Muscle of leg (tissue), 11 donors: ENCODE results near the gene STX18. TPM values are rescaled to one million over a fixed set of nuclear protein-coding genes. Genes with fewer than 3 reads are reported as not detected.
A peak's percentile ranks its signal among the peaks of the same experiment; 100 is the strongest.

Experiments used
- DNase-seq: peaks from one replicate; pipeline ENCODE4 v3.0.0; 2013
- H3K27ac ChIP-seq: one replicate; pipeline ENCODE4 v1.5.1; 2013; ENCODE audit warnings: mild to moderate bottlenecking, low read length, control low read depth
- H3K27me3 ChIP-seq: one replicate; pipeline ENCODE4 v1.6.1; 2013; ENCODE audit warnings: low read length; ENCODE audit not compliant: control insufficient read depth, insufficient read depth
- H3K36me3 ChIP-seq: one replicate; pipeline ENCODE4 v1.6.1; 2013; ENCODE audit warnings: low read length; ENCODE audit not compliant: control insufficient read depth, insufficient read depth
- H3K4me1 ChIP-seq: one replicate; pipeline ENCODE4 v1.6.1; 2013; ENCODE audit warnings: low read length; ENCODE audit not compliant: control insufficient read depth, insufficient read depth
- H3K4me3 ChIP-seq: one replicate; pipeline ENCODE4 v1.5.1; 2013; ENCODE audit warnings: low read length, control low read depth
- H3K9me3 ChIP-seq: replicated peaks from 2 replicates; pipeline ENCODE4 v1.6.1; 2013; ENCODE audit warnings: low read depth, low read length; ENCODE audit not compliant: control insufficient read depth
- WGBS: methylation state at CpG from one replicate; pipeline ENCODE4 v1.1.5; 2013; ENCODE audit warnings: missing lambda C conversion rate; ENCODE audit not compliant: insufficient coverage; 5-methylcytosine and 5-hydroxymethylcytosine counted together
- polyA plus RNA-seq, 8 donors: library from polyadenylated mRNA; unstranded; fragments of 120-200 nt; gene quantifications; one replicate each; pipeline versions ENCODE4 v1.2.1 to v1.2.3, GENCODE V29; 2013; ENCODE audit warnings: inconsistent platforms in 1 of 8, low replicate concordance in 1 of 8; ENCODE audit not compliant: insufficient read length in 8 of 8, insufficient read depth in 1 of 8
- total RNA-seq: library from RNA; stranded (reverse); fragments of 120-200 nt; gene quantifications from one replicate; pipeline ENCODE4 v1.2.4, GENCODE V29; 2013

The STX18 gene
- total and polyA plus RNA-seq, 9 donors, result 22.4 to 30.9 (median 26.7) TPM

DNA sequence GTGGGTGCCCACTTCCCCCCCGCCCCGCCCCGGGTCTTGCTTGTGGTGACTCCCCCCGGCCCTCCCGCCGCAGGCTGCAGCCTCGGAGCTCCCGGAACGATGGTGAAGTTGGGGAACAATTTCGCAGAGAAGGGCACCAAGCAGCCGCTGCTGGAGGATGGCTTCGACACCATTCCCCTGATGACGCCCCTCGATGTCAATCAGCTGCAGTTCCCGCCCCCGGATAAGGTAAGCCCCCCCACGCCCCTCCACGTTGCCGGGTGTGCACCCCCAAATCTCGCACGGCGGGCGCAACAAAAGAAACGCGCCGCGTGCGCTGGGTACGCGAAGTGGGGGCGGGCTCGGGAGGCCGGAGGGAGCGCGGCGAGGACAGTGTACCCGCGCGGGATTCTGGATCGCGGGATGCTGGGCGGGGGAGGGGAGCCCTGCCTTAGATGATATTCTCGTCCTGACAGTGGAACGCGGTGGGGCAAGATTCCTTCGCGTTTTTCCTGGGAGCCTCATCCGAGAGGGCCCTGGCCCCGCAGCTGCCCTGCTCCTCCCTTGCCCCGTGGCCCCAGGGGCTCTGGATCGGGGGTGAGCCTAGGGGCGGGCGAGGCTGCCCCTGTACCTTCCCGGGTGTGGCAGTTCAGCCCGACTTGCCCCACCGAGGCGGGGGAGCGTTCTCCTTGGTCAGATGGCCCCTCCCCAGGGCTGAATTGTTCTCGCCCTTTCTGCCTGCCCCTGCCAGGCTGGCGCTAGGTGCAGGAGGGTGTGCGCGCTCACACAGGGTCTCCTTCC is 154.1 kb downstream of the STX18 start:
- Histone ChIP-seq H3K27me3 (peaks cover 91% of the 10 kb centered on the region), H3K9me3 (no peaks in the 10 kb centered on the region), H3K4me1 (peaks cover 21% of the 10 kb centered on the region), H3K4me3 (no peak overlapping the region), H3K36me3 (no peaks in the 10 kb centered on the region), H3K27ac (no peak overlapping the region)
- 2% methylated on average over 48 of the region's 62 CpGs for WGBS
- no peak for DNase-seq

GRCh38 chr4:4386736-4387392 is 155.0 kb downstream of the STX18 start, which contains the start of gene NSG1:
Gene NSG1, plus strand, starts transcription at chr4:4387102. Its CDS starts 528 bp downstream, at chr4:4387630.
- Histone ChIP-seq H3K27ac (no peak within 1 kb of the TSS), H3K4me3 (peak within 1 kb of the TSS; percentile 19), H3K36me3 (no peaks in the 10 kb centered on the region), H3K9me3 (no peaks in the 10 kb centered on the region), H3K27me3 (peaks cover 87% of the 10 kb centered on the region), H3K4me1 (peaks cover 21% of the 10 kb centered on the region)
- WGBS, result under 1% methylated on average over 83 of the region's 87 CpGs
- peak; percentile 45 for DNase-seq

GRCh38 chr4:4386296-4386735 is 155.5 kb downstream of the STX18 start:
- no peak for DNase-seq

GRCh38 chr4:4385729-4386295 is 156.0 kb downstream of the STX18 start:
- Histone ChIP-seq H3K27ac (no peak overlapping the region), H3K4me3 (peak overlapping the region; percentile 19), H3K36me3 (no peaks in the 10 kb centered on the region), H3K9me3 (no peaks in the 10 kb centered on the region), H3K4me1 (peaks cover 21% of the 10 kb centered on the region), H3K27me3 (peaks cover 81% of the 10 kb centered on the region)
- WGBS, result 1% methylated on average over 33 of the region's 38 CpGs
- DNase-seq, result no peak

More at GRCh38 chr4:4386296-4386735, 155.5 kb downstream of the STX18 start:
- Histone ChIP-seq H3K36me3 (no peaks in the 10 kb centered on the region), H3K4me1 (peaks cover 21% of the 10 kb centered on the region), H3K4me3 (peak overlapping the region; percentile 19), H3K27ac (no peak overlapping the region), H3K27me3 (peaks cover 84% of the 10 kb centered on the region), H3K9me3 (no peaks in the 10 kb centered on the region)
- under 1% methylated on average over 33 of the region's 36 CpGs for WGBS

- Histone ChIP-seq H3K4me1 (peaks cover 21% of the 10 kb centered on the region), H3K36me3 (no peaks in the 10 kb centered on the region), H3K9me3 (no peaks in the 10 kb centered on the region), H3K27me3 (peaks cover 78% of the 10 kb centered on the region), H3K27ac (no peak overlapping the region), H3K4me3 (no peak overlapping the region)
- DNase-seq, result no peak
- 21% methylated on average over 4 of the region's 5 CpGs for WGBS
Measured at GRCh38 chr4:4384837-4385236, 157.0 kb downstream of the STX18 start.

DNA sequence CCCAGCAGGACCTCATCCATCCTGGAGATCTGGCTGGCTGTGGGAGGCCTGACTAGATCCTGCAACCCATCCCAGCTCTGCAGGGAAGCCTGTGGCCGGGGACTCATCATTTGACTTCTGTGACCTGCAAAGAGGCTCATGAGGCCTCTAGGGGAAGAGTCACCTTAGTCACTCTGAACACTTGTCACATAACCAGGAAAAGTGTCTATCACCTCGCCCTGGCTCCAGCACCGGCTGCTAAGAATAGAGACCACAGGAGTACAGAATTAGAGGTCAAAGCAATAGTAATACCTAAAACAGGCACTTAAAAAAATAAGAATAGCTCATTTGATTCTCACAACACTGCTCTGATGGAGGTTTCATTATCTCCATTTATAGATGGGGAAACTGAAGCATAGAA is 158.8 kb downstream of the STX18 start:
- peaks cover 66% of the 10 kb centered on the region for H3K27me3 ChIP-seq

GRCh38 chr4:4379540-4380087 is 162.2 kb downstream of the STX18 start:
- 51% methylated on average over 4 of the region's 6 CpGs for WGBS
- peaks cover 12% of the 10 kb centered on the region for H3K4me1 ChIP-seq
- DNase-seq, result no peak
- H3K9me3 ChIP-seq, result peaks cover 3% of the 10 kb centered on the region
- H3K4me3 ChIP-seq, result no peak overlapping the region
- no peaks in the 10 kb centered on the region for H3K36me3 ChIP-seq
- no peak overlapping the region for H3K27ac ChIP-seq
- peaks cover 44% of the 10 kb centered on the region for H3K27me3 ChIP-seq

More for the DNA sequence above, 158.8 kb downstream of the STX18 start:
- Histone ChIP-seq H3K36me3 (no peaks in the 10 kb centered on the region), H3K27ac (no peak overlapping the region), H3K4me3 (no peak overlapping the region), H3K4me1 (peaks cover 24% of the 10 kb centered on the region), H3K9me3 (no peaks in the 10 kb centered on the region)
- no peak for DNase-seq
- WGBS, result 80% methylated on average over 1 of the region's 3 CpGs

GRCh38 chr4:4377732-4378460 is 164.0 kb downstream of the STX18 start:
- DNase-seq, result peak; percentile 89
- Histone ChIP-seq H3K4me1 (peaks cover 12% of the 10 kb centered on the region), H3K9me3 (peaks cover 8% of the 10 kb centered on the region), H3K27me3 (peaks cover 29% of the 10 kb centered on the region), H3K36me3 (no peaks in the 10 kb centered on the region), H3K27ac (no peak overlapping the region), H3K4me3 (no peak overlapping the region)
- WGBS, result 38% methylated on average over 12 of the region's 23 CpGs

DNA sequence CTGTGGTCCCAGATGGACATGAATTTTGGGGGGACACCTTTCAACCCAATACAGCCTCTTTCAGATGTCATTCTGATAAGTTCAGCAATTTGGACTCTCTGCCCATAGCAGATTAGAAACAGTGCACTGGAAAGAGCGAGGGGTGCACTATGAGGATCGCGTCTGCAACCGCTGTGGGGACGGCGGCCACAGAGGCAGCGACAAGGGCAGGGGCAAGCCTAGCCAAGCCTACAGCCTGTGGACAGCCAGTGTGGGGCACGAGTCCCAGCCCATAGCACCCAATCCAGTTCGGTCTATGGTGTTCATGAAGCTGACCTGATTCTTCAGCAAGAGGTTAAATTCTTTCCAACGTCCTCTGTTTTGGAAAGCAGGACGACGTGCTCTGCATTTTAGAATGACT is 164.7 kb downstream of the STX18 start:
- no peak overlapping the region for H3K27ac ChIP-seq
- WGBS, result 81% methylated on average over 8 of the region's 12 CpGs
- peak; percentile 28 for DNase-seq
- peaks cover 8% of the 10 kb centered on the region for H3K9me3 ChIP-seq
- H3K27me3 ChIP-seq, result peaks cover 23% of the 10 kb centered on the region
- peaks cover 12% of the 10 kb centered on the region for H3K4me1 ChIP-seq
- no peak overlapping the region for H3K4me3 ChIP-seq
- H3K36me3 ChIP-seq, result no peaks in the 10 kb centered on the region
